ENCODE measurements around the gene ZNF276.
"Not testable (repeated sequence)": the region's sequence is repeated elsewhere in the genome, so short reads cannot be mapped to it uniquely, and the experiment has no call there.

ZNF276 gene, protein sequence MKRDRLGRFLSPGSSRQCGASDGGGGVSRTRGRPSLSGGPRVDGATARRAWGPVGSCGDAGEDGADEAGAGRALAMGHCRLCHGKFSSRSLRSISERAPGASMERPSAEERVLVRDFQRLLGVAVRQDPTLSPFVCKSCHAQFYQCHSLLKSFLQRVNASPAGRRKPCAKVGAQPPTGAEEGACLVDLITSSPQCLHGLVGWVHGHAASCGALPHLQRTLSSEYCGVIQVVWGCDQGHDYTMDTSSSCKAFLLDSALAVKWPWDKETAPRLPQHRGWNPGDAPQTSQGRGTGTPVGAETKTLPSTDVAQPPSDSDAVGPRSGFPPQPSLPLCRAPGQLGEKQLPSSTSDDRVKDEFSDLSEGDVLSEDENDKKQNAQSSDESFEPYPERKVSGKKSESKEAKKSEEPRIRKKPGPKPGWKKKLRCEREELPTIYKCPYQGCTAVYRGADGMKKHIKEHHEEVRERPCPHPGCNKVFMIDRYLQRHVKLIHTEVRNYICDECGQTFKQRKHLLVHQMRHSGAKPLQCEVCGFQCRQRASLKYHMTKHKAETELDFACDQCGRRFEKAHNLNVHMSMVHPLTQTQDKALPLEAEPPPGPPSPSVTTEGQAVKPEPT

DNA sequence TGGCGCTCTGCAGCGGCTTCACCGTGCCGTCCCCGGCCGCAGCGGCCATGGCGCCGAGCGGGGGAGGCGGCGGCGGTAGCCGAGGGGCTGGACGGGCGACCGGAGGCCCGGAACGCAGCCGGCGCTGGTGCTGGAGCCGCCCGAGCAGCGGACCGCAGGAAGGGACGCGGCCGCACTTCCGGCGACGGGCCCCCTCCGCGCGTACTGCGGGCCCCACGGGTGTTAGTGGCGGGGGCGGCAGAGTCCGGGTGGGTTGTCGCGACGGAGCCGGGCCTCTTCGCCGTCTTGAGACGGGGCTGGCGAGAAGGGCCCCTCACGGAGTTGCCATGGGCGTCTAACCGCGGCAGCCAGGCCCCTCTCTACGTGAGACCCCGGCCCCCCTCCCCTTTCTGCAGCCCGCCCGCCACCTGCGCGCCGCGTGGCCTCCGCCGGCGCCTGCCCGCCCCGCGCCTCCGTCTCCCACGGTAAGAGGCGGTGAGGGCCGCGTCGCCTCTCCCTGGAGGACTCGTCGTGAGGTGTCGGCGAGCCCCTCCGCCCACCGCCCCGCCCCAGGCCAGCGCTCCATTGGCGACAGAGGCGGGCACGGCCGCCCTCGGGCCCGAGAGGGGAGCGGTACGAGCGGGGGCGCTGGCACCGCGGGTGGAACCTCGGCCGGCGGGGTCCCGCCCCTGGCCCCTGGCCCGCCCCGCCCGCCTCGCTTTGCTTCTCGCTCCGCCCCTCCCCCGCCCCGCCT lies at the start of gene ZNF276, which contains the start of gene VPS9D1:
Gene ZNF276, plus strand, starts transcription at position 725 of the 733 bp plus-strand sequence. CDS start 104 bp downstream, outside the sequence.
Gene VPS9D1, minus strand, starts transcription at position 86 of the 733 bp plus-strand sequence. Its CDS starts 37 bp downstream, at position 49.
- peak; percentile 89 for DNase-seq

DNA sequence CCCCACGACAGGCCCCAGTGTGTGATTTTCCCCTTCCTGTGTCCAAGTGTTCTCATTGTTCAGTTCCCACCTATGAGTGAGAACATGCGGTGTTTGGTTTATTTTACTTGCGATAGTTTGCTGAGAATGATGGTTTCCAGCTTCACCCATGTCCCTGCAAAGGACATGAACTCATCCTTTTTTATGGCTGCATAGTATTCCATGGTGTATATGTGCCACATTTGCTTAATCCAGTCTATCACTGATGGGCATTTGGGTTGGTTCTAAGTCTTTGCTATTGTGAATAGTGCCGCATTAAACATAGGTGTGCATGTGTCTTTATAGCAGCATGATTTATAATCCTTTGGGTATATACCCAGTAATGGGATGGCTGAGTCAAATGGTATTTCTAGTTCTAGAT lies 49.8 kb upstream of the ZNF276 start:
- not testable (repeated sequence) for DNase-seq

DNA sequence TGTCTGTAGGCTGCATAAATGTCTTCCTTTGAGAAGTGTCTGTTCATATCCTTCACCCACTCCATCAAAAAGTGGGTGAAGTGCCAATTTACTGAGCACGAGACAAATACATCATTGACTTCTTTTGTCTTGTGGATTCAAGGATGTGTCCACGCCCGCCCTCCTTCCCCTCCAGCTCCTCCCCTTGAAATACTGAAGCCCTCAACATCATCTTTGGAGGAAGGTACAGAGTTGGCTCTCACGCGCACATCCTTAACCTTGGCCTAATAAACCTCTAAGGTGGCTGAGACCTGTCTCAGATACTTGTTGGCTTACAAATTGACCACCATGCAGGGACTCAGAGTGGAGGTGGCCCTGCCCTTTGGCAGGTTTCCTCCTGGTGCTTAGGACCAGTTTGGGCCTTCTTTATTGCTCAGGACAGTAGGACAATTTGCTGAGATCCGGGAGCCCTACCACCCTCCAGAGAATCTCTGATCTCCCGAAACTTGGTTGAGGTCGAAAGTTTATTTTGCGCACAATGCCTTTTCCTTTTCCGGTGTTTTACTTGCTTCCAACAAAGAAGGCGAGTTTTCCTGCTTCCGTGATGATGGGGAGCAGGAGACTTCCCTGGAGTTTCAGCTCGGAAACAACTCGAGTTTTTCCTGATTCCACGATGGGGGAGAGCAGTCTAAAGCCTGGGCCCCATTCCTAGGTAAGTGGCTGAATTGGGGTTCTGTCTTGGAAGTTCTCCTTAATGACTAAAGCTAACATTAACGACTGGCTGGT lies 49.0 kb upstream of the ZNF276 start:
- DNase-seq, result no peak

DNA sequence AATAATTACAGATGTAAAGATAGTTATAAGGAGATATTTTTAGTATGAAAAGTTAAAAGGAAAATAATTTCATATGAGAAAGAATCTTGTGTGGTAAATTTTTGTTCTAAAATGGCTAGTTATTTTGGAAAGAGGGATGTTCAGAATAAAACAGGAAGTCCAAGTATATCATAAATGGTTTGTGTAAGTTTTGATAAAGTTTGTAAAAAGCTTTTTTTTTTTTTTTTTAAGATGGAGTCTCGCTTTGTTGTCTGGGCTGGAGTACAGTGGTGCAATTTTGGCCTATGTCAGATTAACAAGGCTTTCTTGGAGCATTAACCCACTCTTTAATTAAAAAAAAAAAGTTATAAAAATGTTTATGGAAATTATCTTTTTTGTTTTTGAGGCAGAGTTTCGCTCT lies 43.1 kb upstream of the ZNF276 start:
- no peak for DNase-seq

DNA sequence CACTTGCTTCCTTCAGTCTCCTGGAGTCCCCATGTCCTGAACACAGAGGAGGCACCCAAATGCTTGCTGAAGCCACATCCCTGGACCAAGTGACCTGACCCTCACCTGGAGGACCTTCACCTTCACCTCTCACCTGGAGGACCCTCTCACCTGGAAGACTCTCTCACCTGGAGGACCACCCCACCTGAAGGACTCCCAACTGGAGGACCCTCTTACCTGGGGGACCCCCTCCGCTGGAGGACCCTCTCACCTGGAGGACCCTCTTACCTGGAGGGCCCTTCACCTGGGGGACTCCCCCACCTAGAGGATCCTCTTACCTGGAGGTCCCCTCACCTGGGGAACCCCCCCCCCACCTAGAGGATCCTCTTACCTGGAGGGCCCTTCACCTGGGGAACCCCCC lies 35.4 kb upstream of the ZNF276 start:
- DNase-seq, result no peak

DNA sequence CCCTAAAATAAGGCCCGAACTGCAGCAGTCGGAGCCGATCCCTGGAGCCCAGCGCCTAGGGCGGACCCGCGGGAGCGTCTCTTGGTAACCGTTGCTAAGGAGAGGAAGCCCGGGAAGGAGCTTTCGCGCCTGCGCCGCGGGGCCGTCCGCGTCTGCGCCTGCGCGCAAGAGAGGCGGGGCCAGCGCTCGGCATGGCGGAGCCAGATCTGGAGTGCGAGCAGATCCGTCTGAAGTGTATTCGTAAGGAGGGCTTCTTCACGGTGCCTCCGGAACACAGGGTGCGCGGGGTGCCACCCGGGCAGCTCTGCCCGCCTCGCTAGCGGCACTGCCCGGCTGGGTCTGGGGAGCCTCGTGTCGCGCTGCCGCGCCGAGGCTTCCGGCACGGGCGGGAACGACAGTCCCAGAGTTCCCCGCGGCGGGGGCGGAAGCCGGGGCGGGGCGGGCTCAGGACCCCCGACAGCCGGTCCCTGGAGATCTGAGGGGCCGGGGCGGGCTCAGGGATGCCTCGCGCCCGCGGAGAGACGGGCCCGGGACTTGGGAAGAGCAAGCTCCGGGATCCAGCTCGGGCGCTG lies 34.7 kb upstream of the ZNF276 start, which contains the start of gene CDK10:
Gene CDK10, plus strand, starts transcription at position 170 of the 572 bp plus-strand sequence. Its CDS starts 22 bp downstream, at position 192.
- peak; percentile 96 for DNase-seq

DNA sequence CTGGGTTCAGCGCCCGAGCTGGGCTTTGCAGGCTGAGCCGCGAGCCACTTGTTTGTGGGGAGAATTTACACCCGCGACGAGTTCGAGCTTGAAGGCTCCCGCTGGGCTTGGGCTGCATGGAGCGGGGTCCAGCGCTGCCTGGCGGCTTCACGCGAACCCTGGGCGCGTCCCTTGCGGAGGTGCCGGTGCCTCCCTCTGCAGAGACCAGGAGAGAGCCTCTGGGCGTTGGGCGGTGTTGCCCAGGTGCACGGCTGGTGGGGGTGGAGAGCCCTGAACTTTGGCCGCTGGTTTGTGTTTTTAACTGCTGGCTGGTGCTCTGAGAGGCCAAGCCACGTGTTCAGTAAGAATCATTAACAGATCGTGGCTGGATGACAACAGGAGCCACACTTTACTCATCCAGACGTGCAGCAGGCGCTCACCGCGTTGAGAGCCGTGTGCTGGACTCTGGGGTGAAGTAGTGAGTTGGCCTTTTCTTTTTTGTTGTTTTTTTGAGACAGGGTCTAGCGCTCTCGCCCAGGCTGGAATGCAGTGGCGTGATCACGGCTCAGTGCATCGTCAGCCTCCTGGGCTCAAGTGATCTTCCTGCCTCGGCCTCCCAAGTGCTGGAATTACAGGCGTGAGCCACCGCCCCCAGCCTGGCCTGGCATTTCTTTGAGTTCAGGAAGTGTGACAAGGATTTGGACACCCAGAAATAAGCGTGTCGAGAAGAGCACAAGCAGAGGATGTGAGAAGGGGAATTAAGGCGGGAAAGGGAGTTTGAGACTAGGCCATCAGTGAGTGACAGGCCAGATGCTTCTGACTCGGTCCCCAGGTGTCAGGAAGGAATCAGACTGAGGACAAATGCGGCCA lies 34.0 kb upstream of the ZNF276 start:
- no peak for DNase-seq

DNA sequence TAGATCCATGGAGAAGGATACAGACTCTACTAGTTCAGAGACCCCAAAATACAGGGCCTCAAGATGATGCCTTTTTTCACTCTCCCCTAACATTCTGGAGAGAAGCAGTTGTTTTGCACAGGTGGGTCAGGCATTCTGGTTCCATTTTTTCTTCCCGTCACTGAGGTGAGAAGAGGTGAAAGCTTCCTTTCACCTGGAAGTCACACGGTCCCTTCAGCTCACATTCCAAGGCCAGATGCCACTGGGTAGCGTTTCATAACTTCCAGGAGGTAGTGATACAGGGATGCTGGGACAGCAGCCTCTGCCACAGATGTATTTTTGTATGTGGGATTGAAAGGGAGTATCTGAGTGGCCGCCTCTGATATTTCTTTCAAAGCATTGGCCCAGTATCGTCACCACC lies 32.9 kb upstream of the ZNF276 start:
- no peak for DNase-seq

DNA sequence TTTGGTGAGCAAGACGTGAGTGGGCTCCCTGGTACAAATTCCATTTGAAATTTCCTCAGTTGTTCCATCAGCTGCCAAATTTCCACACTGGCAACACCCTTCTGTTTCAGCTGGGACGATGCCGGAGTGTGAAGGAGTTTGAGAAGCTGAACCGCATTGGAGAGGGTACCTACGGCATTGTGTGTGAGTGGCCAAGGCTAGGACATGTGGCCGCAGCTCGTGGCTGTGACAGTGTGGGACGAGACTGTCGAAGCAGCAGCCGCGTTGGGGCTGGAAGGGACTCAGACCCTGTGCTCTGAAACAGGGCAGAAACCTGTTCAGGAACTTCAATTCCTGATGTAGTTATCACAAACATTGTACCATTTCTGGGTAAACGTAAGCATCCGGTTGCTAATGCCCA lies 32.2 kb upstream of the ZNF276 start:
- no peak for DNase-seq

DNA sequence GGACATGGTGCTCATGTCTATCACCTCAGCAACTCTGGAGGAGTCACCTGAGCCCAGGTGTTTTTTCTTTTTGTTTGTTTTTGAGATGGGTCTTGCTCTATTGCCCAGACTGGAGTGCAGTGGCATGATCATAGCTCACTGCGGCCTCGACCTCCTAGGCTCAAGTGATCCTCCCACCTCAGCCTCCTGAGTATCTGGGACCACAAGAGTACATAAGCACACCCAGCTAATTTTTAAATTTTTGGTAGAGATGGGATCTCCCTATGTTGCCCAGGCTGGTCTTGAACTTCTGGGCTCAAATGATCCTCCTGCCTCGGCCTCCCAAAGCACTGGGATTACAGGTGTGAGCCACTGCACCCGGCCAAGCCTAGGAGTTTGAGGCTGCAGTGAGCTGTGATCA lies 31.7 kb upstream of the ZNF276 start:
- DNase-seq, result peak; percentile 2

DNA sequence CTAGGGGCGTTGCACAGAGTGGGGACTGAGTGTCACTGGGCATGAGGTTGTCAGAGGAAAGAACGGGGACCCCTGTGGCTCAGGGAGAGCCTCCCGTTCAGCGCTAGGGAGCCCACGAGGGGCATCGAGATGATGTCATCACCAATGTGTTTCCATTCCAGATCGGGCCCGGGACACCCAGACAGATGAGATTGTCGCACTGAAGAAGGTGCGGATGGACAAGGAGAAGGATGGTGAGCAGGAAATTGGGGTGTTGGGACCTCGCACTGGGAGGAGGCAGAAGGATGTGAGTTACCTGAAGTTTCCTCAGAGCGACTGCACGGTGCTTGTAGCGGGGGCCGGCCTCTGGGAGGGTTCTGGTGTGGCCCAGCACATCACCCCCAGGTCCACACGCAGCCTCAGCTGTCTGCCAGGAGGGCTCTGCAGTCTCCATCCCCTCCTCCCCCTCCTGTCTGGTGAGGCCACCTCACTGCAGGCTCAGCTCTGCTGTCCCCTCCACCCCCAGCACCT lies 30.9 kb upstream of the ZNF276 start:
- peak; percentile 6 for DNase-seq

DNA sequence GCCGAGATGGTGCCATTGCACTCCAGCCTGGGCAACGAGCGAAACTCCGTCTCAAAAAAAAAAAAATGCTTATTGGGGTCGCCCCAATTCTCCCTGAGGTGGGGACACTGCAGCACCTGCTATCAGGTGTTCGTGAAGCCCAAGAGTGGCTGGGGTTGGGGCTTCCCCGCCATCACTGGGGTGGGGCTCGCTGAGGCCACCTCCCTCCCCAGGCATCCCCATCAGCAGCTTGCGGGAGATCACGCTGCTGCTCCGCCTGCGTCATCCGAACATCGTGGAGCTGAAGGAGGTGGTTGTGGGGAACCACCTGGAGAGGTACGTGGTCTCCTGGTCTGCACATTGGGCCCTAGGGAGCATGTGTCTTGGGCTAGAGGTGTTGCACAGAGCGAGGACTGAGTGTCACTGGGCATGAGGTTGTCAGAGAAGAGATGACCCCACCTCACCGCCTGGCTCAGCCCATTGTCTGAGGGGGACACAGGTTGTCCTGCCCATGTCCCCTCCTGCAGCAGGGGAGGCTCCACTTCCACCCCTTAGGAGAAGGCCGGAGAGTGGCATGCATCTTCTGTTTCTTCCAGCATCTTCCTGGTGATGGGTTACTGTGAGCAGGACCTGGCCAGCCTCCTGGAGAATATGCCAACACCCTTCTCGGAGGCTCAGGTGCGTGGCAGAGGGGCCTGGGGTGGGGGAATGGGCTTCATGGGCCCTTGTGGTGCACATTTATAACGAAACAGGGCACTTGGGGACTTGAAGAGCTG lies 29.9 kb upstream of the ZNF276 start:
- peak; percentile 13 for DNase-seq

DNA sequence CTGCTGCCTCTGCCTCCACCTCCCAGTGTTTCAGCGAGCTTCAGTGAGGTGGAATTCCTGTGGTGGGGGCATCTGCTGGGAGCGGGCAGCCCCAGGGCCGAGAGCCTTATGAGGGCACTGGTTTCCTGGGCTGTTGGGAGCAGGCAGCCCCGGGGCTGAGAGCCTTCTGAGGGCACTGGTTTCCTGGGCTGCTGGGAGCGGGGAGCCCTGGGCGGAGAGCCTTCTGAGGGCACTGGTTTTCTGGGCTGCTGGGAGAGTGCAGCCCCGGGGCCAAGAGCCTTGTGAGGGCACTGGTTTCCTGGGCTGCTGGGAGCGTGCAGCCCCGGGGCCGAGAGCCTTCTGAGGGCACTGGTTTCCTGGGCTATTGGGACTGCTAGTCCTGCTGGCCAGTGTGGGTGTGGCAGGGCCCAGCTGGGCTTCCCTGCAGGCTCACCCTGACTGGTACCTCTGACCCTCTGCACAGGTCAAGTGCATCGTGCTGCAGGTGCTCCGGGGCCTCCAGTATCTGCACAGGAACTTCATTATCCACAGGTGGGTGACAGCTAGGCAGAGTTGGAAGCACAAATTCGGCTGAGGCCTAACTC lies 29.3 kb upstream of the ZNF276 start:
- peak; percentile 14 for DNase-seq

DNA sequence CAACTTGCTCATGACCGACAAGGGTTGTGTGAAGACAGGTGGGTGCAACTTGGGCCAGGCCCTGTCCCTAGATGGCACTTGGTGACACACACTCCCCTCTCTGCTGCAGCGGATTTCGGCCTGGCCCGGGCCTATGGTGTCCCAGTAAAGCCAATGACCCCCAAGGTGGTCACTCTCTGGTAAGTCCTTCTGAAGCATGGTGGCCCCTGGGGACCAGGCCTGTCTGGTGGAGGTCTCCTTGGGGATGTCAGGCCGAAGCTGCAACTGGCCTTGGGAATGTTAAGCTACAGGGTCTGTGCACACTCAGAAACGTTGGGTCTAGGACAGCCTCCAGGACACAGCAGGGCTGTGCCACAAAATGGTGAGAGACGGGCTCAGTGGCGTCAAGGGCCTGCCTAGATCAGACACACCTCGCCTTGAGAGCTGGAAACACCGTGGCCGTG lies 28.0 kb upstream of the ZNF276 start:
- peak; percentile 14 for DNase-seq

DNA sequence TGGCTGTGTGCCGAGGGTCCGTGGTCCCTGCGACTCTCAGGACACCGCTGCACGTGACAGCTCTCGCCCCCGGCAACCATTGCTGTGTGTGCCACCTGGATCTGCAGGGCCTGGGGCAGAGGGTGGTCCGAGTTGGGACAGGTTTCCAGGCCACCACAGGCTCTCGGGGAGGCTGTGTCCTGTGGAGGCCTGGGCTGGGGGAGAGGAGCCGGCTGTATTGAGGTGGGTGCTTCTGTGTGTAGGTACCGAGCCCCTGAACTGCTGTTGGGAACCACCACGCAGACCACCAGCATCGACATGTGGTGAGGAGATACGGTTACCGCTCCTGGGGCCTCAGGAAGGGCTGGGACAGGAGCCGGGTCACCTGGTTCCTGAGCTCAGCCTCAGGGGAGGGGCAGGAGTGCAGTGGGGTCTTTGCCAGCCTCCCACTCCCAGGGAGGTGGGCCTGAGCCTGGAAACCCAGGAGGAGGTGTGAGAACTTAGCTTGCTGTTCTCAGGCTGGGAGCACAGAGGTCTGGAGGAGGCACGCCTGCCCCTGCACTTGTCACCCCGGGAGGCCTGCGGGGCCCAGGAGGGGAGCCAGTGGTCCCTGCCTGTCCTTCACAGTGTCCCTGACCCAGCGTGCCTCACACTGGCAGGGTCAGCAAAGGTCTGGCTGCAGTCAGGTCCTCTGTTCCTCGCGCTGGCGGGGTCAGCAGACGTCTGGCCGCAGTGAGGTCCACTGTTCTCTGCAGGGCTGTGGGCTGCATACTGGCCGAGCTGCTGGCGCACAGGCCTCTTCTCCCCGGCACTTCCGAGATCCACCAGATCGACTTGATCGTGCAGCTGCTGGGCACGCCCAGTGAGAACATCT lies 27.2 kb upstream of the ZNF276 start:
- DNase-seq, result peak; percentile 18

DNA sequence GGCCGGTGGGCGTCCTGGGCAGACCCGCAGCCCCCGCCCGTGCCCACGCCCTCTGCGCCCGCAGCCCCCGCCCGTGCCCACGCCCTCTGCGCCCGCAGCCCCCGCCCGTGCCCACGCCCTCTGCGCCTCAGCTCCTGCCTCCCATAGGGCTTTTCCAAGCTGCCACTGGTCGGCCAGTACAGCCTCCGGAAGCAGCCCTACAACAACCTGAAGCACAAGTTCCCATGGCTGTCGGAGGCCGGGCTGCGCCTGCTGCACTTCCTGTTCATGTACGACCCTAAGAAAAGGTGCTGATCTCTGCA lies 26.6 kb upstream of the ZNF276 start:
- not testable (repeated sequence) for DNase-seq

DNA sequence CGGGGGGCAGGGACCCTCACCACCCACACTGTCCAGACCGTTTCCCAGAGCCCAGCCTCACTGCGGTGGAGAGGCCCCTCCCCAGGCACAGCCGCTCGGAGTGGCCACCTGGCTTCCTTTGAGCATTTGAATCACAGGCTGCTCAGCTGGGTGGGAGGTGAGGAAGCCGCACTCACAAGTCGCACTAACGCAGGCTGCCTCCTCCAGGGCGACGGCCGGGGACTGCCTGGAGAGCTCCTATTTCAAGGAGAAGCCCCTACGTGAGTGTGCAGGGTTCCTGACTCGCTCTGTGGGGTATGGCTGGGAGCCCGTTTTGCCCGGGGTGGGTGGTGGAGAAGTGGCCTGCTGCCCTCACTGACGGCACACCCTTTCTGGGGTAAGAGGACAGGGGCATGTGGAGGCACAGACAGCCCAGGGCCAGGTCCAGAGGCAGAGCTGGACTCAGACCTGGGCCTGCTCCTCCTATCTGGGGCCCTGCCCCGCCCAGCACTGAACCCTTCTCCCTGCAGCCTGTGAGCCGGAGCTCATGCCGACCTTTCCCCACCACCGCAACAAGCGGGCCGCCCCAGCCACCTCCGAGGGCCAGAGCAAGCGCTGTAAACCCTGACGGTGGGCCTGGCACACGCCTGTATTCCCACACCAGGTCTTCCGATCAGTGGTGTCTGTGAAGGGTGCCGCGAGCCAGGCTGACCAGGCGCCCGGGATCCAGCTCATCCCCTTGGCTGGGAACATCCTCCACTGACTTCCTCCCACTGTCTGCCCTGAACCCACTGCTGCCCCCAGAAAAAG lies 26.1 kb upstream of the ZNF276 start:
- DNase-seq, result no peak

Measured in activated T-cell treated with anti-CD3 and anti-CD28 coated beads, Interleukin-2, amount 50 U/mL, for 1 hour (primary cell).